Neutrophil (primary cell): Measurements from ENCODE around the gene BRWD1.

Experiments
- H3K27ac ChIP-seq: fragments of 200-600 bp; sonication (generic); 2 replicates; pipeline ENCODE4 v1.5.1; 2016; ENCODE audit warnings: mild to moderate bottlenecking, moderate library complexity
- H3K27me3 ChIP-seq: fragments of 200-600 bp; sonication (generic); 2 replicates; pipeline ENCODE4 v1.6.0; 2016; ENCODE audit warnings: mild to moderate bottlenecking
- H3K36me3 ChIP-seq: fragments of 200-600 bp; sonication (generic); 2 replicates; pipeline ENCODE4 v1.5.1; 2017
- H3K4me1 ChIP-seq, 2 experiments: fragments of 200-600 bp in 1 of 2; sonication (generic) in 1 of 2; 1 replicate in 1 of 2; 2 replicates in 1 of 2; pipeline versions ENCODE4 v1.5.1 to v1.6.1; 2013 to 2016; ENCODE audit warnings: low read depth in 1 of 2, low read length in 1 of 2, mild to moderate bottlenecking in 1 of 2, moderate library complexity in 1 of 2; ENCODE audit not compliant: control insufficient read depth in 1 of 2, insufficient read depth in 1 of 2
- H3K4me3 ChIP-seq, 2 experiments: fragments of 200-600 bp in 1 of 2; sonication (generic) in 1 of 2; 1 replicate in 1 of 2; 2 replicates in 1 of 2; pipeline ENCODE4 v1.5.1; 2013 to 2016; ENCODE audit warnings: low read depth in 1 of 2, low read length in 1 of 2, mild to moderate bottlenecking in 1 of 2, moderate library complexity in 1 of 2
- H3K9me3 ChIP-seq: fragments of 200-600 bp; sonication (generic); 2 replicates; pipeline ENCODE4 v1.5.1; 2016
- CTCF ChIP-seq: fragments of 200-600 bp; sonication (generic); IDR thresholded peaks from 2 replicates; pipeline ENCODE4 v1.5.1; 2016; ENCODE audit warnings: antibody characterized with exemption

The BRWD1 gene

GRCh38 chr21:39281207-39281606, 32.2 kb downstream of the BRWD1 start:
- Histone ChIP-seq H3K36me3 (peaks cover 39% of the 10 kb centered on the region), H3K4me3 (no peak overlapping the region), H3K4me1 (no peaks in the 10 kb centered on the region), H3K27ac (no peak overlapping the region), H3K27me3 (no peaks in the 10 kb centered on the region), H3K9me3 (no peaks in the 10 kb centered on the region)
- no peak for TF ChIP-seq CTCF

- no peak overlapping the region for H3K27ac ChIP-seq
- no peak overlapping the region for H3K4me3 ChIP-seq
- peaks cover 87% of the 10 kb centered on the region for H3K36me3 ChIP-seq
- no peaks in the 10 kb centered on the region for H3K4me1 ChIP-seq
- no peaks in the 10 kb centered on the region for H3K9me3 ChIP-seq
- TF ChIP-seq CTCF = no peak
- H3K27me3 ChIP-seq = no peaks in the 10 kb centered on the region
Observed at GRCh38 chr21:39269620-39270019, 43.8 kb downstream of the BRWD1 start.

GRCh38 chr21:39265603-39266002, 47.8 kb downstream of the BRWD1 start:
- Histone ChIP-seq H3K27me3 (no peaks in the 10 kb centered on the region), H3K36me3 (peaks cover 85% of the 10 kb centered on the region), H3K27ac (no peak overlapping the region), H3K9me3 (no peaks in the 10 kb centered on the region), H3K4me3 (no peak overlapping the region), H3K4me1 (no peaks in the 10 kb centered on the region)
- TF ChIP-seq CTCF = no peak

- H3K4me1 ChIP-seq = no peaks in the 10 kb centered on the region
- peaks cover 80% of the 10 kb centered on the region for H3K36me3 ChIP-seq
- no peak for TF ChIP-seq CTCF
- no peaks in the 10 kb centered on the region for H3K9me3 ChIP-seq
- no peak overlapping the region for H3K4me3 ChIP-seq
- no peak overlapping the region for H3K27ac ChIP-seq
- H3K27me3 ChIP-seq = no peaks in the 10 kb centered on the region
Observed at GRCh38 chr21:39263372-39263771, 50.1 kb downstream of the BRWD1 start.

GRCh38 chr21:39258207-39258606, 55.2 kb downstream of the BRWD1 start:
- Histone ChIP-seq H3K36me3 (peaks cover 73% of the 10 kb centered on the region), H3K27ac (no peak overlapping the region)
- no peak for TF ChIP-seq CTCF

GRCh38 chr21:39251326-39251725, 62.1 kb downstream of the BRWD1 start:
- Histone ChIP-seq H3K4me3 (no peak overlapping the region), H3K27me3 (no peaks in the 10 kb centered on the region), H3K36me3 (peaks cover 67% of the 10 kb centered on the region), H3K27ac (no peak overlapping the region), H3K9me3 (no peaks in the 10 kb centered on the region), H3K4me1 (no peaks in the 10 kb centered on the region)
- TF ChIP-seq CTCF = no peak

More at GRCh38 chr21:39258207-39258606, 55.2 kb downstream of the BRWD1 start:
- Histone ChIP-seq H3K27me3 (no peaks in the 10 kb centered on the region), H3K9me3 (no peaks in the 10 kb centered on the region), H3K4me3 (no peak overlapping the region), H3K4me1 (no peaks in the 10 kb centered on the region)
